ELR (cell line): ENCODE data around the gene KCTD4.
A peak's percentile ranks its signal among the peaks of the same experiment; 100 is the strongest.
"Not testable (repeated sequence)": the region's sequence is repeated elsewhere in the genome, so short reads cannot be mapped to it uniquely, and the experiment has no call there.

Source experiments
- DNase-seq: peaks from one replicate; pipeline ENCODE4 v3.0.0-alpha.2; 2015; ENCODE audit warnings: low read depth

KCTD4 gene

DNA sequence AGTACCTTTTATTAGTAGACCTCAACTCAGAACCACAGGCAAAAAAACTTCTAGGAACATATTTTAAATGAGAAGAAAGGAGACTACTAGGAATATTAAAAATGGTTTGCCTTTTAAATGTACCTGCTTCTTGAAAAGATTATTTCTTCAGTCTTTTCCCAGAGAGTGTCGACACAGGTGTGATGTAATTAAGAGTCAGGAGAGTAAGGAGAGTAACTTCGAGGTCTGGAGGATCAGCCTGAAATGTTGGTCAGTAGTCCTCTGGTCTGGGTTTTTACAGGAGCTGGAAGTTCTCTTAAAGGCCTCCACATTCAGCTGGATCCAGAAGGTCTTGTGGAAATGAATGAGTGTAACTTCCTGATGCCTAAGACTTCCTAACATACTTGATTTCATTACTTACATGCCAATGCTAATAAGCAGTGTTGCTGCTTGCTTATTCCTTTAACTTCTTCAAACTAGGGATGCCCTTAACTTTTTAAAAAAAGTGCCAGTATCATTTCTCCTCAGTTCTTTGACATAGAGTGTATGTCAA lies at the start of gene KCTD4:
TSS of gene KCTD4 (minus strand) at position 345 of the 532 bp plus-strand sequence. CDS start 6,478 bp downstream, outside the sequence.
- peak; percentile 34 for DNase-seq

GRCh38 chr13:45249662-45250061 lies 48.8 kb upstream of the KCTD4 start:
- no peak for DNase-seq

DNA sequence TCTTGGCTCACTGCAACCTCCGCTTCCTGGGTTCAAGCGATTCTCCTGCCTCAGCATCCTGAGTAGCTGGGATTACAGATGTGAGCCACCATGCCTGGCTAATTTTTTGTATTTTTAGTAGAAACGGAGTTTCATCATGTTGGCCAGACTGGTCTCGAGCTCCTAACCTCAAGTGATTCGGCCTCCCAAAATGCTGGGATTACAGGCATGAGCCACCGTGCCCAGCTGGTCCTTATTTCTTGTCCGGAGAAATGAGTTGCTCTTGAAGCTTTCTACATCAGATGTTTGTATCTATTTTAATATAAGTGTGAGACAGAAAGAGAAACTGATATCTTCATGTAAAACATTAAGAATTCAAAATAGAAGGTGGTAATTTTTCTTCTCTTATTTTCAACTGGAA lies 43.9 kb upstream of the KCTD4 start:
- DNase-seq = not testable (repeated sequence)

- no peak for DNase-seq
Observed at GRCh38 chr13:45243077-45243476, 42.2 kb upstream of the KCTD4 start.

- DNase-seq = no peak
Observed at GRCh38 chr13:45242524-45242923, 41.7 kb upstream of the KCTD4 start.

DNA sequence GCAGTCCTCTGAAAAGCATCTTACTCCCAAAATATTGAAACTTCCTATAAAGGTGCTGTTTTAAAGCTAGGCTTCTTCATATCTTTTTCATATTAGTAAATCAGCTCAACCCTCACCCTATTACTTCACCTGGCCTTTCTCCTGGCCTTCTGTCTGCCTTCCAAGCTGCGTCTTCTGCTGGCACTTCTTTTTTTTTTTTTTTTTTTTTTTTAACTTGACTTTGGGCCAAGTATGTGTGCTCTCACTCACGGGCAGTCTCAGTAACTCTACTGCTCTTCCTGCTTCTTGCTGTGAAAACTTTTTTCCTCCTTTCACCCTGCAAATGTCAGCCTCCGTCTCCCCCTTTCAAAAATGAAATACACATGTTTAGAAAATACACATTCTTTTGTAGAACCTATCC lies 41.2 kb upstream of the KCTD4 start:
- DNase-seq = peak; percentile 49

DNA sequence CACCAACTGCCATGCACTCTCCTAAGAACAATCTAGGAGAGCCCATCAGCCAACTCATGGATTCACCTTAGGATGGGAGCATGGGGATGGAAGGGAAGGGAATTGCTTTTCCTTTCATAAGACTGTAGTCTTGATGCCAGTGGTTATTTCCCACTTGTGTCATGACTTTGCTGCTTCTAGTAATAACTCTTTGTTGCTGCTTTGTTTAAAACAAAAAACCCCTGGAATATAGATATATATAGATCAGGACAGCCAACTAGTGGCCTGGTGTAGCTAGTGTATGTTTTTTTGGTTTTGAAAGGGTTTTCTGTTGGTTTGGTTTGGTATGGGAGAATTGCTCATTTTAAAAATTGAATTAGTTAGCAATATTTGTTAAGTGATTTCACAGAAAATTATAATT lies 39.3 kb upstream of the KCTD4 start:
- DNase-seq = no peak

- DNase-seq = peak; percentile 77
Observed at GRCh38 chr13:45238945-45239795, 38.3 kb upstream of the KCTD4 start.

DNA sequence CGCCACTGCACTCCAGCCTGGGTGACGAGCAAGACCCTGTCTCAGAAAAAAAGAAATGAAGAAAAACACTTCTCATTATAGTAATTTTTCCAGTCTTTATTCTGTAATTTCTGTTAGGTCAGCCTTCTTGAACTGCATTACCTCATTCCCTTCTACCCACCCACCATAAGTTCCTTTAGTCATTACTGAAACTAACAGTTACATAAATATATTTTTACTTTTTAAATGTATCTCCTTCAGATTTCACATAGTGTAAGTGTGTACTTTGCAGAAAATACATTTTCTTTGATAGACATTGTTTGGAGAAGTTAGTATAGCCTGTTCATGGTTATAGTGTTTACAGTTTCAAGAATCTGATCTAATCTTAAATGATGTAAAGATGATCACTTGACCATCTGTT lies 31.7 kb upstream of the KCTD4 start:
- no peak for DNase-seq

GRCh38 chr13:45231722-45232121 lies 30.9 kb upstream of the KCTD4 start:
- DNase-seq = peak; percentile 37

DNA sequence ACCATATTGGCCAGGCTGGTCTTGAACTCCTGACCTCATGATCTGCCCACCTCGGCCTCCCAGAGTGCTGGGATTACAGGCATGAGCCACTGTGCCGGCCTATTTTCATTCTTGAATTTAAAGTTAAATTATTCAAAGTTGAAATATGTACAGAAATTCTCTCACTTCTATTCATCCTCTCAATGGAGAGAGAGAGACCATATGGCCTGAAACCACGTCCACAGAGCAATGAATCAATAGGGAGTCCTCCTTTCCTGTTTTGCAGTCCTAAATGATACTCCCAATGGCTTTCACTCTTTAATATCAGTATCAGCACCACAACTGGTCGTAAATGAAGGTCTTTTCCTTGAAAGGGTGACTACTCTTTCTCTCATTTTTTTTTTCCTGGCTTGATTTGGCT lies 30.5 kb upstream of the KCTD4 start:
- peak; percentile 29 for DNase-seq

DNA sequence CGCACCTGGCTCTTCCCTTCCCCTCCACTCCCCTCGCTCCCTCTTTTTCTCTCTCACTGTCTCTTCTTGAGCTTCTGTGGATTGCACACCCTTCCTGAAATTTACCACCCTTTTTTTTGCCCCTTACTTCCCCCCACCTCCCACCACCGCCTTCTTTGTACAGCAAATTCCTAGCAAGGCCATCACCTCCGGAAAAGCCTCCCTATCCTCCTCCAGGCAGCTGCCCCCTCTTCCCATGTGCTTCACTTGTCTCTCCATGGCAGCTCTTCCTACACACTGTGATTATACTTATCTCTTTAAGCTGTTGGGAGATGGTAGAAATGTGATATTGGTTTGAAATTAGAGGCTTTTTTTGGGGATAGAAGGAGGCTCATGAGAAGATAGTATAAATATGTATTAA lies 28.3 kb upstream of the KCTD4 start:
- DNase-seq = no peak

- no peak for DNase-seq
Observed at GRCh38 chr13:45228002-45228401, 27.2 kb upstream of the KCTD4 start.

GRCh38 chr13:45226024-45226423 lies 25.2 kb upstream of the KCTD4 start:
- no peak for DNase-seq

DNA sequence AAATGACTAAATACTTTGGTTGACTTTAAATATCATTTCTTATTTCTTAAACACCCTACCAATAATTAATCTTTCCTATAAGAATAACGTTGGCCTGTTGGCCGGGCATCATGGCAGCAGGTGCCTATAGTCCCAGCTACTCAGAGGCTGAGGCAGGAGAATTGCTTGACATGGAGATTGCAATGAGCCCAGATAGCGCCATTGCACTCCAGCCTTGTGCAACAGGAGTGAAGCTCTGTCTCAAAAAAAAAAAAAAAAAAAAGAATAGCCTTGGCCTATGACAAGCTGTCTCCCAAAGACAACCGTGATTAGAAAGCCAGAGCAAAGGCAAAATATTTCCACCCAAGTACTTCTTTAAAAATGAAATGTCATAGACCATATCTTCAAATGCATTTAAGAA lies 24.5 kb upstream of the KCTD4 start:
- no peak for DNase-seq

DNA sequence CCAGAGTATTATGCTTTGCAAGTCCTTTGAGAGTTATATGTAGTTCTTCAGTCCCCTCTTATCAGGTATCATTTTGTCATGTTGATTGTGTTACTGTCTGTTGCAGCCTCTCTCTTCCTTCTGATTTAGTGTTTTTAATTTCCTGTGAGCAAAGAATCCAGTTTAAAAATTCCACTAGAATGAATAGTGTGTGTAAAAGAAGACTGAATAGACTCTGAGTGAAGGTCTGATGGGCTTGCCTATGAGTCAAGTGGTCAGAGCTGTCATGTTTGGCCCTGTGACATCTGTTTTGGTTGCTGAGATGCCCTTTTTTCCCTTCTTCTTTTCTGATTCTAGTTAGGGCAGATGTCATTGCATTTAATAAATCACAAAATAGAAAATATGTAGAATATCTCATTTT lies 23.3 kb upstream of the KCTD4 start:
- peak; percentile 58 for DNase-seq

GRCh38 chr13:45222919-45223318 lies 22.1 kb upstream of the KCTD4 start:
- no peak for DNase-seq

- DNase-seq = no peak
Observed at GRCh38 chr13:45222516-45222915, 21.7 kb upstream of the KCTD4 start.

GRCh38 chr13:45220403-45220802 lies 19.6 kb upstream of the KCTD4 start:
- DNase-seq = no peak

GRCh38 chr13:45219938-45220375 lies 19.1 kb upstream of the KCTD4 start:
- peak; percentile 96 for DNase-seq

GRCh38 chr13:45219123-45219891 lies 18.5 kb upstream of the KCTD4 start:
- peak; percentile 61 for DNase-seq

DNA sequence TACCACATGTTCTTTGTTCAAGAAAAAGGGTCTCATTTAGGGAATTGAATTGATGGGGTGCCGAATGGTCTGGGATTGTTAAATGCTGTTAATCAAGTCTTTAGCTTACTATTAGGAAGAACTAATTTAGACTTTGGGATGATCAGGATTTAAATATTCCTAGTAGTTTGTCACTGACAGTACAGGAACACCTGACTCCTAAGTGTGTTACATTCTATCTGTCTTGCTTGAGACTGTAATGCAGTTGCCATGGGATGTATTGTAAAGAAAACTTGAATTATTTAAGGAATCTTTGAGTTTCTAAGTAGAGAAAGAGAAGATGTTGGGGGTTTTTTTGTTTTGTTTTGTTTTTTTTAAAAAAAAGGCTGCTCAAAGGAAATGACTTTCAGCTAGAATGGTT lies 17.8 kb upstream of the KCTD4 start:
- DNase-seq = no peak

DNA sequence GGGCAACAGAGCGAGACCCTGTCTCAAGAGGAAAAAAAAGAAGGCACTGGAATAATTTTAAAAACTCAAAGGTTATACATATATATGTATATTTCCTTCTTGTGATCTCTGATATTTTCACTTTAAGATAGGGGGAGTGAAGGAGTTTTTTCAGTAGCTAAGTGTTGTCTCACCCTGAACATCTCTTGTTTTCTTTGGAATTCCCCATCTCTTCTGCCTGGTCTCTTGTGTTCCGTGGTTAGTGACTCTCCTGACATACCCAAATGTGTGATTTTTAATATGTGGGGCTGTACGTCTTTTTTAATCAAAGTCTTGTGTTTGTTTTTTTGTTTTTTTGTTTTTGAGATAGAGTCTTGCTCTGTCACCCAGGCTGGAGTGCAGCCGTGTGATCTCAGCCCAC lies 15.3 kb upstream of the KCTD4 start:
- DNase-seq = no peak
